ENCODE results near the gene FBXW8. TPM values are rescaled to one million over a fixed set of nuclear protein-coding genes. Genes with fewer than 3 reads are reported as not detected.
"Not testable (repeated sequence)": the region's sequence is repeated elsewhere in the genome, so short reads cannot be mapped to it uniquely, and the experiment has no call there.

The FBXW8 gene
- total RNA-seq, 1 donor = 24.6 TPM

GRCh38 chr12:117054279-117054678 lies 143.5 kb downstream of the FBXW8 start:
- no peak for DNase-seq (ENCODE audit: low read depth)
- TF ChIP-seq, protein P1, sequence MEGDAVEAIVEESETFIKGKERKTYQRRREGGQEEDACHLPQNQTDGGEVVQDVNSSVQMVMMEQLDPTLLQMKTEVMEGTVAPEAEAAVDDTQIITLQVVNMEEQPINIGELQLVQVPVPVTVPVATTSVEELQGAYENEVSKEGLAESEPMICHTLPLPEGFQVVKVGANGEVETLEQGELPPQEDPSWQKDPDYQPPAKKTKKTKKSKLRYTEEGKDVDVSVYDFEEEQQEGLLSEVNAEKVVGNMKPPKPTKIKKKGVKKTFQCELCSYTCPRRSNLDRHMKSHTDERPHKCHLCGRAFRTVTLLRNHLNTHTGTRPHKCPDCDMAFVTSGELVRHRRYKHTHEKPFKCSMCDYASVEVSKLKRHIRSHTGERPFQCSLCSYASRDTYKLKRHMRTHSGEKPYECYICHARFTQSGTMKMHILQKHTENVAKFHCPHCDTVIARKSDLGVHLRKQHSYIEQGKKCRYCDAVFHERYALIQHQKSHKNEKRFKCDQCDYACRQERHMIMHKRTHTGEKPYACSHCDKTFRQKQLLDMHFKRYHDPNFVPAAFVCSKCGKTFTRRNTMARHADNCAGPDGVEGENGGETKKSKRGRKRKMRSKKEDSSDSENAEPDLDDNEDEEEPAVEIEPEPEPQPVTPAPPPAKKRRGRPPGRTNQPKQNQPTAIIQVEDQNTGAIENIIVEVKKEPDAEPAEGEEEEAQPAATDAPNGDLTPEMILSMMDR (IDR thresholded peaks at IDR 0.05; ENCODE audit: insufficient read depth, low read depth, low read length) = no peak
- no peak overlapping the region for H3K4me3 ChIP-seq (ENCODE audit: low read depth, low read length)

- DNase-seq (ENCODE audit: low read depth) = not testable (repeated sequence)
Measured at GRCh38 chr12:117057626-117058025, 146.9 kb downstream of the FBXW8 start.

DNA sequence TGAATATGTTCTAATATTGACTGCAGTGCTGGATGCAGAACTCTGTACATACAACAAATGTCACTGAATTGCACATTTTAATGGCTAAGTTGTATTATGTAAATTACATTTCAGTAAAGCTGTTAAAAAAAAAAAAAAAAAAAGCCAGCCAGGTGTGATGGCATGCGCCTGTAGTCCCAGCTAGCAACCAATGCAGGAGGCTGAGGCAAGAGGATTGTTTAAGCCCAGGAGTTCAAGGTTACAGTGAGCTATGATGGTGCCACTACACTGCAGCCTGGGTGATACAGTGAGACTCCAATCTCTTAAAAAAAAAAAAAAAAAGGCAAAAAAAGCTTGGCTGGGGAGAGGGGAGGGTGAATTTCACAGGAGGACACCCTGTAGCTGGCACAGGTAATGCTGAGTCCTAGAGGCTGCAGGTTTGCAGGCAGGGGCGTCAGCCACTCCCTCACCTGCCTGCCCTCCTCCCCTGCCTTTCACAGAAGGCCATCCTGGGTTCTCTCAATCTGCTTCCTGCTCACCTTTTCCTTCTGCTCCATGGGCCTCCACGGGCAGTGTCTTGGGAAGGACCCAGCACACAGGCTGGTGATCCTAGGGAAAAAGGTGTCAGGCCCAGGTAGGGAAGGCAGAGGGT lies 147.8 kb downstream of the FBXW8 start:
- H3K4me3 ChIP-seq (ENCODE audit: low read depth, low read length) = no peak overlapping the region
- DNase-seq (ENCODE audit: low read depth) = no peak
- TF ChIP-seq, protein P1 (IDR thresholded peaks at IDR 0.05; ENCODE audit: insufficient read depth, low read depth, low read length) = no peak

More at GRCh38 chr12:117057626-117058025, 146.9 kb downstream of the FBXW8 start:
- H3K4me3 ChIP-seq (ENCODE audit: low read depth, low read length) = not testable (repeated sequence)

GRCh38 chr12:117059156-117059555 lies 148.4 kb downstream of the FBXW8 start:
- no peak overlapping the region for H3K4me3 ChIP-seq (ENCODE audit: low read depth, low read length)
- no peak for DNase-seq (ENCODE audit: low read depth)
- TF ChIP-seq, protein P1 (IDR thresholded peaks at IDR 0.05; ENCODE audit: insufficient read depth, low read depth, low read length) = no peak

DNA sequence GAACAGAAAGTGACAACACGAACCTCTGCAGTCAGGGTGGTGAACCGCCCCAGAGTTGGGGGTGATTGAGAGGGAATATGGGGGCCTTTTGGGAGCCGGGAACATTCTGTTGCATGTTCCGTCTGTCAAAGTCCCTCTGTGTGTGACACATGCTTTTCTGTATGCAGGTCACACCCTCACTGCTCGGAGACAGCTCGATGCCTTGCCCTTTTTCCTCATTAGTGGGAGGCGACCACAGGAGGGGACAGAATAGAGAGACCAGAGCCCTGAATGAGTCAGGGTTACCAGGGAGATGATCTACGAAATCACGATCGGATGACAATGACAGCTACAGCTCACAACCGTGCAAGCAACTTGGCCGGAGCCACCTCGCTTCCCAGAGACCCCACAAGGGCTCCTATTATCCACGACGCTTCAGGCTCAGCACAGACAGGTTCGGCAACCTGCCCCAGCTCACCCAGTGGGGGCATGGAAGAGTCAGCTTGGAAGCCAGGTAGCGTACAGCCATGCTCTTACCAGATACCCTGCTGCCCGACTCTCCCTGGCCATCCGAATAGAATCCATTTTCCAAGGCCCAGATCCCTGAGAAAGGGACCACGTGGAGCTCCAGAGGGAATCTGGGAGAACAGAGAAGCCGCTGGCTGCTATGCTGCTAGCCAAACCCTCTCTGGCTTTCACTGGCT lies 149.6 kb downstream of the FBXW8 start:
- DNase-seq (ENCODE audit: low read depth) = no peak
- H3K4me3 ChIP-seq (ENCODE audit: low read depth, low read length) = no peak overlapping the region
- TF ChIP-seq, protein P1 (IDR thresholded peaks at IDR 0.05; ENCODE audit: insufficient read depth, low read depth, low read length) = no peak

- TF ChIP-seq, protein P1 (IDR thresholded peaks at IDR 0.05; ENCODE audit: insufficient read depth, low read depth, low read length) = no peak
- no peak overlapping the region for H3K4me3 ChIP-seq (ENCODE audit: low read depth, low read length)
- DNase-seq (ENCODE audit: low read depth) = no peak
Measured at GRCh38 chr12:117060929-117061305, 150.2 kb downstream of the FBXW8 start.

DNA sequence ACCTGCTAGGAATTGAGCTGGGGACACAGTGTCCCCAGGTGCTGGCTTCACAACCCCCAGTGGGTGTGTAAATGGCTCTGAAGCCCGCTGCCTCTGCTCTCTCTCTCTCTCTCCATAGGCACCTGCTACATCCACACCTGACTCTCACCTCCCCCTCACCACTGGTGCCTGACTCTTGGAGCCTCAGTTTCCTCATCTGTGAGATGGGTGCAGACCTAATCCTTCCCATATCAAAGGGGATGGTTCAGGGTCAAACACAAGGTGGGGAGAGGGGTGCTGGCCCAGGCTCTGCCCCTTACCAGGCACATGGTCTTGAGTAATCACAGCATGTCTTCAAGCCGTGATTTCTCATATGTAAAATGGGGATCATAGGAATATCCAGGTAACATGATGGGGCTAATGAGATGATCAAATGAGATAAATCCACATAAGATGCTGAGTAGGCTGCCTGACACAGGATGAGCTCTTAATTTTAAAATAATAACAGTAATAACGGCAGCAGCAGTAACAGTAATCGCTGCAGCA lies 150.9 kb downstream of the FBXW8 start:
- DNase-seq (ENCODE audit: low read depth) = no peak
- TF ChIP-seq, protein P1 (IDR thresholded peaks at IDR 0.05; ENCODE audit: insufficient read depth, low read depth, low read length) = no peak
- no peak overlapping the region for H3K4me3 ChIP-seq (ENCODE audit: low read depth, low read length)

Data from fibroblast of villous mesenchyme (primary cell).